Epidermal melanocyte (primary cell): ENCODE data around the gene OR6Y1.

ENCODE experiments used
- DNase-seq: peaks from one replicate; pipeline ENCODE4 v3.0.0; 2011; ENCODE audit warnings: low spot score; ENCODE audit not compliant: insufficient read length

The OR6Y1 gene, protein sequence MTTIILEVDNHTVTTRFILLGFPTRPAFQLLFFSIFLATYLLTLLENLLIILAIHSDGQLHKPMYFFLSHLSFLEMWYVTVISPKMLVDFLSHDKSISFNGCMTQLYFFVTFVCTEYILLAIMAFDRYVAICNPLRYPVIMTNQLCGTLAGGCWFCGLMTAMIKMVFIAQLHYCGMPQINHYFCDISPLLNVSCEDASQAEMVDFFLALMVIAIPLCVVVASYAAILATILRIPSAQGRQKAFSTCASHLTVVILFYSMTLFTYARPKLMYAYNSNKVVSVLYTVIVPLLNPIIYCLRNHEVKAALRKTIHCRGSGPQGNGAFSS

DNA sequence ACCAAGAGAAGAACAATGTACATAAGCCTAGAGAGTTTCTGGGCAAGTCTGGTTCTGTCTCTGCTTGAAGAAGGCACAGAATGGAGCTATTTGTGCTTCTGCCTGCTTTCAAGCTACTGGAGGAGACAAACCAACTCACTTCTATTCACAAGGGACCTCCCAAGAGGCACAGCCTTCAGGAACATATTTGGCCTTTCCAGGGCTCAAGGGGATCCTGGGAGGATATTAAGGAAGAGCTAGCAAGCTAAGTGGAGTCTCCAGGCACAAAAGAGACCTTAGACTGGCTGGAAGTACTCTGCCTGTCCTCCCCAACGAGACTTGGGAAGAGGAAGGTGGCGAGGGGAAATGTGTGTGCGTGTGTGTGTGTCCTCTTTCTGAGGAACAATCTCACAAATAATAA lies at the start of gene OR6Y1:
TSS of gene OR6Y1 (minus strand) at position 54 of the 400 bp plus-strand sequence. CDS start 6,300 bp downstream, outside the sequence.
- DNase-seq, result no peak

DNA sequence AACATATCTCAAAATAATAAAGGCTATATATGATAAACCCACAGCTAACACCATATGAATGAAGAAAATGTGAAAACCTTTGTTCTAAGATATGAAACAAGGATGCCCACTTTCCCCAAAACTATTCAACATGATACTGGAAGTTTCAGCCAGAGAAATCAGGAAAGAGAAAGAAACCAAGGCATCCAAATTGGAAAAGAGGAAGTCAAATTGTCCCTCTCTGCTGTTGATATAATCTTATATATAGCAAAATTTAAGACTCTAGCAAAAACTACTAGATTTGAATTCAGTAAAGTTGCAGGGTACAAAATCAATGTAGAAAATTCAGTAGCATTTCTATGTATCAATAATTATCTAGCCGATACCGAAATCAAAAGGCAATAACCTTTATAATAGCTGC lies 46.5 kb upstream of the OR6Y1 start:
- no peak for DNase-seq

DNA sequence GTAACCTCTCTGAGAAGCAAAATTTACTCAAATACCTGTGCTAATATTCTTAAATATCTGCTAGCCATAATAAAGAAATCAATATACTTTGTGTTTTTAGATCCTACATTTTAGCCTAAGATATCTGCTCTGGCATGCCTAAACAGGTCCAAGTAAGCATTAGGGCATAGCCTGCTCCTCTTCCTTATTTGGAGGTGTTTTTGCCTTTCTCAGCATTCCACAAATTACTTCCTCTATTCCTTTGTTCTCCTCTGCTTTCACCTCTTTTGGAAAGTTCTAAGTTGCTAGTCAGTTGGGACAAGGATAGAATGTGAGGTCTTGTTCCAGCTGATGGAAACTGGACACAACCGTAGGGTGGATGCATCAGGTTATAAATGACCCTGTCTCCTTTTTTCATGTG lies 32.7 kb upstream of the OR6Y1 start:
- DNase-seq, result no peak

DNA sequence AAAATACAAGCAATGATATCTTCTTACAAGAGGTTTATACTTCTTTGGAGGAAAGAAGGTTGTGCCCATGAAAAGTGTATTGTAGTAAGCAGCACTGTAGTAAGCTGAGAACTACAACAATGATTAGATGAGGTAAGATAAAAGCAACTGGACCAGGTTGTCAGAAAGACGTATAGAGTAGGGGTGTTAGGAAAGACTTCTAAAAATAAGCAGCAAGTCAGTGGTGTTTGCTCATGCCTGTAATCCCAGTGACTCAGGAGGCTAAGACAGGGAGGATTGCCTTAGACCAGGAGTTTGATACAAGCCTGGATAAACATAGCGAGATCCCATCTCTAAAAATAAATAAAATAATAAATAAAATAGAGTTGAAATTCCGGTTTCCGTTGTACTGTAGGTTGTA lies 29.8 kb upstream of the OR6Y1 start:
- no peak for DNase-seq

GRCh38 chr1:158579733-158580132 lies 25.5 kb upstream of the OR6Y1 start, which contains the start of gene OR10X1:
TSS of gene OR10X1 (minus strand) at chr1:158579899. CDS start at chr1:158579899, 0 bp downstream.
- DNase-seq, result no peak

DNA sequence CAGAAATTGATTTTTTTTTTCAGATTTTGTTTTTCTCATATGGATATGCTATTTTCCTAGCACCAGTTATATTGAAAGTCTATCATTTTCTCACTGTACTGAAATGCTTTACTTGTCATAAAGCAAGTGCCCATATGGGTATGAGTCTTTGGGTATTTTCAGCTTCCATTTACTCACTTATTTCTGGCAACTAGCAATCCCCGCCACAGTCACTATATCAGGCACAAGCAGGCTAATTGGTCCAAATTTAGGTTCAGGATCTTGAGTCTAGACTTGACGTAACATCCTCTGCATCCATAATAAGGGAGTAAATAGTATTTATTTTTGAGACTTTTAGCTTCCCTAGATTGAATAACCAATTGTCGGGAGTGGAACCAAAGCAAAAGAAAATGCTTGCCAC lies 23.4 kb upstream of the OR6Y1 start:
- DNase-seq, result no peak

GRCh38 chr1:158572226-158572625 lies 18.0 kb upstream of the OR6Y1 start:
- DNase-seq, result no peak

GRCh38 chr1:158570480-158570879 lies 16.3 kb upstream of the OR6Y1 start, which contains the start of gene OR6P1:
TSS of gene OR6P1 (minus strand) at chr1:158570580. CDS start at chr1:158563604, 6,976 bp downstream.
- no peak for DNase-seq

DNA sequence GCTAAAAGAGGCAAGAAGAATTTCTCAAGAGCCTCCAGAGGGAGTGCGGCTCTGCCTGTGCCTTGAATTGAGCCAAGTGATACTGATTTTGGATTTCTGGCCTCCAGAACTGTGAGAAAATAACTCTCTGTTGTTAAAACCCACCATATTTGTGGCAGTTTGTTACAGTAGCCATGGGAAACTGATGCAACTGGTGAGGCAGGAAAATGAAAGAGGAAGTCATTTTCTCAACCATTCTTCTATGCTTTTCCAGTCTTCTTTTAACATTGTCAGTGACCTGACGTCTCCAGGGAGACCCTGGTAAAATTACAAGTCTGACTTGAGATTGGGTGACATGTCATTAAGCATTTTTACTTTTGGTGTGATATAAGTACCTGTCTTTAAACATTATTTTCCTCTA lies 10.4 kb upstream of the OR6Y1 start:
- no peak for DNase-seq

DNA sequence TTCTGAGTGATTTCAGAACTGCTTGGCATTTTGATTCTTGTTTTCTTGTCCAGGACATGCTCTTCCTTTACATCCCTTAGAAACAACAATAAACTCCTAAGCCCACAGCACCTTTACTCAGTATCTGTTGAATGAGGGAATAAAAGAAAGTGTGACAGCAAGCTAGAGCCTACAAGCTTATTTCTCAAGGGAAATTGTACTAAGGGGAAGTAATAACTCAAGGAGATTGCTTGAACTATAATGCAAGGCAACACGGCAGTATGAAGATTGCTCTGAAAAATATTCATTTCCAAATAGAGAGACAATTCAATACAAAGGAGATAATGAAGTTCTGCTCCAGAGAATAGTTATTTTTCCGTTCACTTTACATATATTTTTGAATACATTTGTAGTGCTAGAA lies 9.6 kb upstream of the OR6Y1 start:
- DNase-seq, result no peak

DNA sequence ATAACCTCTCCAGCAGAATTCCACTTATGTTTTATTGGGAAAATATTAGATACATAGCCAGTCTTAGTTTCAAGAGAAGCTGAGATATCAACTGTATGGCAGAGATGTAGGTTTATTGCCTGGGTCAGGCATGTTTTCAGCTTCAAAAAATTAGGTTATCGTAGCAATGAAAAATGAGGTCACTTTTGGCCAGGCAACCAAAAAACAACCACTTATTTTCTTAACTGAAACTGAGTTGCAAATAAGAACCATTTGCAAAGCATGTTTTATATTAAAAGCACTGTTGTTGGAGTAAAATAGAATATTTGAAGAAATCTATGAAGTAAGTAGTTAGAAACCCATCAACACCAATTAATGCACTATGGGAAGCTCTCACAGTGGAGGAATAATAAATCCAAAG lies 5.5 kb upstream of the OR6Y1 start:
- no peak for DNase-seq

DNA sequence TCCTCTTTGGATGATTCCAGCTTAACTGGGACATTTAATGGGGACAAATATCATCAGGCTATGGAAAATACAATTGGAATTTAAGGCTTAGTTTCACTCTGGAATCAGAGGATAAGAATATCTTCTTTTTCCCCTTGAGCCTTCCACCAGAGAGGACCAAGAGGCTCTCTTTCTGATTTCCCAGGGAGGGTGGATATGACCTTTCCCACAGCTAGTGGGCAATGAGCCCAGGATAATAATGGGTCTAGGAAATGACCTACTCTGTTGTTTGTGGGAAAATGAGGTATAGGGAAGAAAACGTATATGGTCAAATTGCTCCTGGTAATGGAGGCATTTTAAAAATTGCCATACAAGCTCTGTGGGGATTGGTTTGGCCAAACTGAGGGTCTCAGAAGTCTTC lies 1.9 kb downstream of the OR6Y1 start:
- no peak for DNase-seq

DNA sequence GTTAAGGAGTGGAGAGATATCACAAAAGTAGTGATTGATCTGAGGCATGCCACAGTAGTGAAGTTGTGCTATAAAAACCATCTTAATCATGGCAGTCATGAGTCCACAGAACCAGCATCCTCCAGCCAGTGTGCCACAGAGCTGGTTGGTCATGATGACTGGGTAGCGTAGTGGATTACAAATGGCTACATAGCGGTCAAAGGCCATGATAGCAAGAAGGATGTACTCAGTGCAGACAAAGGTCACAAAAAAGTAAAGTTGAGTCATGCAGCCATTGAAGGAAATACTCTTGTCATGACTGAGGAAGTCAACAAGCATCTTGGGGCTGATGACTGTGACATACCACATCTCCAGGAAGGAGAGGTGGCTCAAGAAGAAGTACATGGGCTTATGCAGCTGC lies 6.7 kb downstream of the OR6Y1 start:
- no peak for DNase-seq

DNA sequence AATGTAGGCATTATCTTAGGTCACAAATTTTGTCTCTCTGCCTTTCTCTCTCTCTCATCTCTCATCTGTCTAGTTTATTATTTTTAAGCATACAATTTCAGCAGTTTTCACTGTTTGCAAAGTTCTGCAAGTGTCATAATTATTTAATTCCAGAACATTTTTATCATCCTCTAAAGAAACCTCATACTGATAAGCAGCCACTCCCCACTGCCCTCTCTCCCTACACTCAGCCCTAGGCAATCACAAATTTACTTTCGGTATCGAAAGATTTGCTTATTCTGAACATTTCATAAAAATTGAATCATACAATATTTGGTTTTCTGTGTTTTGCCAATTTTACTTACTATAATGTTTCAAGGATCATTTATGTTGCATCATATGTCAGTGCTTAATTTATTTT lies 16.6 kb downstream of the OR6Y1 start:
- no peak for DNase-seq

DNA sequence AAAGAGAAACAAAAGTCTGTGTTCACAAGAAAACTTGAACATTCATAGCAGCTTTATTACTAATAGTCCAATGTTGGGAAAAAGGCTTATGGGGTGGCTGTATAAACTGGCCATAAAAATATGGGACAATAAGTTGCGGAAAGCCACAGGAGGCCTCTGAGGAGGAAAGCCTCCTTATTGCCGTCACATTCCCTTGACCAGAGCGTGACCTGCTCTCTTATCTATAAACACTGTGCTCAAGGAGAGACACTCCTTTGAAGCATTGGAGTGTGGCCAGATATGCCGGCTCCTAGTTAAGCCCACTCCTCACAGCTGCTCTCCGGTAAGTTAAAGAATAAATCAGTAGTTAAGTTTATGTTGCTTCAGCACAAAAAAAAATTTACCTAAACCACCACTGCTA lies 19.7 kb downstream of the OR6Y1 start:
- DNase-seq, result no peak

DNA sequence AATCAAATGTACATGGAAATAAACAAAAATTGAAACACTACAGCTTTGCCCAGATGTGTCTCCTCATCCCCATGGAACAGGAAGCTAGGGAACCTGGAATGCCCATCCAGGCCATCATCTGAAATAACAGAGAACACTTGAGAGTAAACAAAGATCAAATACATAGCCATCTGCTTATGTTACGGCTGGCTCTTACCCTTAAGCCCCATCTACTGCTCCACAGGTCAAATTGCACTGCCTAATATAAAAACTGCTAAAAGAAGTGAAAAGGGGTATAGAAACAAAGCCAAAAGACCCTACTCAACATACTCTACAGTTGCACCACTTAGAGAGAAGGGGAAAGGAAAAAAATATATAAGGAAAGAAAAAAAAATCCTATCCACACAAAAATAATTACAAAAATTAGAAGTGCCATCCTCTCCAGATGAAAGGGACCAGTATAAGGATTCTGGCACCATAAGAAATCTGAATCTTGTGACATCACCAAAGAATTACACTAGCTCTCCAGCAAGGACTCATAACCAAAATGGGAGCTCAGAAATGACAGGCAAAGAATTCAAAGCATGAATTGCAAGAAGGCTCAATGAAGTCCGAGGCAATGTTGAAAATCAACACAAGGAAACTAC lies 26.9 kb downstream of the OR6Y1 start:
- no peak for DNase-seq

- no peak for DNase-seq
Observed at GRCh38 chr1:158521666-158522058, 32.5 kb downstream of the OR6Y1 start.

DNA sequence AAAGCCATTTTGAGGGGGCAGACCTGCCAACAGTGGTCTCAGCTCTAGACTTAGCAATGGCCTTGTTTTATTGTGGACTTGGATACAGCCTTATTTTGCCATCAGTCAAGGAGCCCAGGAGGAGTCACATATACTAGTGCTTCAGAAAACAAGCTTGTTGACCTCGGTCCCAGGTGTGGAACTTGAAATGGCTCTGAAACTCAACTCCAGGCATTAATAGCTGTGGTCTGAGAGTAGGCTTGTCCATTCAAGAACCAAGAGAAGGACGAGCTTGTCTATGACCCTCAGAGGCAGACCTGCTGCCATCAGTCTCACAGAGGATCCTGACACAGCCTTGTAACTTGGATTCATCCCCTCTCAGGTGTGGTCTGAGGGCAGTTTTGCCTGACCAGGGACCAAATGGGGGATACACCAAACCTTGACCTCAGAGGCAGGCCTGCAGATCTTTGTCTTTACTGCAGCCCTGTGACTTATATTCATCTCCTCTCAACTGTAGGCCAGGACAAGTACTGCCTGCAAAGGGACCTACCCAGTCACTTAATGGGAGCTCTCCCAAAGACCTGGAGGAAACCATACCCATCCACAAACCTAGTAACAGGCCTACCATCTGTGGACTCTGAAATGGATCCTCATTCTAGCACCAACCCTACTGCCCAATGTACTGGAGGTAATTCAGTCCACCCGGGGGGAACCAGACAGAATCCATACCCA lies 33.1 kb downstream of the OR6Y1 start:
- no peak for DNase-seq

DNA sequence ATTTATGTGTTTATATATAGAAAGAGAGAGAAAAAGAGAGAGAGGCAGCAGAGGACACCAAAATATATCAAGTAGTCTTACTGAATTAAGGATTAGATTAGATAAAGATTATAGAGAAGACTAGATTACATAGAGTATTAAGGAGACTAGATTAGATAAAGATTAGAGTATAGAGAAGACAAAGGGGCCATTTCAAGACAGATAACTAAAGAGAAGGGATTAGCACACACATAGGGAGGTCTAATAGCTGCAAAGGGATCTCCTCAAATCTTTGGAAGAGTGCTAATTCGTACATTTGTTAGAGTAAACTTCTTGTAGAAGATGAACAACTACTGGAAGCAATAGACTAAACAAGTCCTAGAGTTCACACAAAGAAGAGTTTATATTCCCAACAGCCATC lies 34.2 kb downstream of the OR6Y1 start:
- no peak for DNase-seq

- DNase-seq, result no peak
Observed at GRCh38 chr1:158516966-158517365, 37.2 kb downstream of the OR6Y1 start.

GRCh38 chr1:158509471-158510156 lies 44.6 kb downstream of the OR6Y1 start:
- no peak for DNase-seq

DNA sequence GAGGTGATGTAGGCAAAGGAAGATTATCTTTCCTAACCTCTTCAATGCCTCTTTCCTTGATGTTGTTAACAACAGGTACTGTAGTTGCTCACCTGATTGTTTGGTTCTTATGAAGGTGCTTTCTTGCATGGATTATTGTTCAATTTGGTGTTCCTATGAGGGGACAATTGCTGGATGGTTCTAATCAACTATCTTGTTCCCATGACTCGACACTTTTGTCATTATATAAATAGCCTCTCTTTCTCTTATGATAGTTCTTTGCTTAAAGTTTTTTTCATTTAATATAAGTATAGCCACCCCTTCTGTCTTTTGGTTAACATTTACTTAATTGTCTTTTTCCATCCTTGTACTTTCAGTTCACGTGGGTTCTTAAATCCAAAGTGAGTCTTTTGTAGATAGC lies 46.7 kb downstream of the OR6Y1 start:
- DNase-seq, result no peak
